ENCODE results near the gene NUDT22. TPM values are rescaled to one million over a fixed set of nuclear protein-coding genes. Genes with fewer than 3 reads are reported as not detected.

NUDT22 gene, protein sequence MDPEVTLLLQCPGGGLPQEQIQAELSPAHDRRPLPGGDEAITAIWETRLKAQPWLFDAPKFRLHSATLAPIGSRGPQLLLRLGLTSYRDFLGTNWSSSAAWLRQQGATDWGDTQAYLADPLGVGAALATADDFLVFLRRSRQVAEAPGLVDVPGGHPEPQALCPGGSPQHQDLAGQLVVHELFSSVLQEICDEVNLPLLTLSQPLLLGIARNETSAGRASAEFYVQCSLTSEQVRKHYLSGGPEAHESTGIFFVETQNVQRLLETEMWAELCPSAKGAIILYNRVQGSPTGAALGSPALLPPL
- 52.1 and 60.7 TPM in 2 replicates for total RNA-seq

GRCh38 chr11:64225608-64226506, at the start of gene NUDT22, which contains the start of gene TRPT1:
Gene NUDT22, plus strand, starts transcription at chr11:64226274. Its CDS starts 379 bp downstream, at chr11:64226653.
Gene TRPT1, minus strand, starts transcription at chr11:64226186. Its CDS starts 326 bp downstream, at chr11:64225860.

DNA sequence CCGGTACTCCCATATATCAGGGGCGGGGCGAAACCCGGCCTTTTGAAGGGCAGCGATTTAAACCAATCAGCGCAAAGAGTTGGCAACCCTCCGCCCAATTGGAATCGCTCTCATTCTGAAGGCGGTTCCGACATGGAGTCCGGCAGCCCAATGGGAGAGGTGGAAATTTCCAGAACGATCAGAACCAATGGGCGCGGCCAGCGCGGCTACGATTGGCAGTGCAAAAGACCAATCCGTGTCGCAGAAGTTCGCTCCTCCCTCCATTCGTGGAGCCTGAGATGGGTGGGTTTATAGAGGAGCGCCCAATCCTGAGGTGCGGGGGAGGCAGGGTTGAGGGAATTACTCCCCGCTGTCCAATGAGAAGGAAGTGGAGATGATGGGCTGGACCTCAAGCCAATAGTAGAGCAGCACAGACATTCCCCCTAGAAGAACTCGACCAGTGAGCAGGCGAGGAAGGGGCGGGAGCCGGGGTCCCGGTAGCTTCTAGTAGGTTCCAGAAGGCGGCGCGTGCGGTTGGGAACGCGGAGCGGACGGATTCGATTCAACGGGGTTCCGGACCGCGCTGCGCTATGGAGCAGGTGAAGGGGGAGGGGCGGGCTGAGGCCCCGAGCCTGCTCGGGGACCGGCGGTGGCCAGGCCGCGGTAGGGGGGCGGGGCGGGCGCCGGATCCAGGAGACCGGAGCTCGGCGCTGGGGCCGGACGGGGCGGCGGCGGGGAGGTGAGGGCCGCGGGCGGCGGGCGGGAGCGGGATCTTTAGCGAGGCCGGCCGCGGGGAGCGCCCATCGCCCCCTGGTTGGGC, 40.2 kb upstream of the NUDT22 start, which contains the start of gene STIP1:
Gene STIP1 (plus strand): TSS at position 479 of the 799 bp plus-strand sequence. CDS start 91 bp downstream, at position 570.

DNA sequence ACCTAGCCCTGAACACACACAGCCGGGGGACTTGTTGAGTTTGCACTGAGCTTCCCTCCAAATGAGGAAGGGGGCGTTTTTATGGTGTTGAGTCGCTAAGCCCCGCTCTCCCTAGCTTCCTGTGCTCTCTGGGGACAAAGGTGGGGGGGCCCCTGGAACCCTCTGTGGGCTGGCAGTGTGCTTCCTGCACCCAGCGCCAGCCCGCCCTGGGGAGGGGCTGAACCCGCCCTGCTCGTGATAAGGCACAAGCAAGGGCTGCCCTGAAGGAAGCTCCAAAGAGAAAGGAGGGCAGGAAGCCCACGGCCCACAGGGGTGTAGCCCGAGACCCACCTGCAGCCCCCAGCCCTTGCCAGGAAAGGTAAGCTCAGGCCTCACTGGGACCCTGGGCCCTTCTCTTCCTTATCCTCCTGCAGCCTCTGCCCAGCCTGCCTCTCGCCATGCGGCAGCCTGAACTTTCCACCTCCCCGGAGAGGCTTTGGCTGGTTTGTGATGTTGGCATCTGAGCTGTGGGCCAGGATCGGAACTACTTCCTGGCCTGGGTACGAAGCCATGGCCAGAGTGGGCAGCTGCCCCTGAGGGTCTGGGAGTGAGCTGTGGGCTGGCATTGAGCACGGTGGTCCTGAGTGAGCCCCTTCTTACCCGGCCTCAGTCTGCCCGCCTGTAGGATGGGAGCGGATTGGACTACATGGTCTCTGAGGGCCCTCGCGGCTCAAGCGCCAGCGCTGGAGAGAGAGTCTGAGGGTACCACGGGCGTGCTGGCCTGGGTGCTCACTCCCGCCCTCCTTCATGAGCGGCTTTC, 19.4 kb upstream of the NUDT22 start, which contains the start of gene FERMT3:
Gene FERMT3 (plus strand): TSS at position 265 of the 799 bp plus-strand sequence. CDS start 644 bp downstream, outside the sequence.

GRCh38 chr11:64230171-64230984, 4.3 kb downstream of the NUDT22 start, which contains the start of gene DNAJC4:
Gene DNAJC4, plus strand, starts transcription at chr11:64230548. Its CDS starts 307 bp downstream, at chr11:64230855.

DNA sequence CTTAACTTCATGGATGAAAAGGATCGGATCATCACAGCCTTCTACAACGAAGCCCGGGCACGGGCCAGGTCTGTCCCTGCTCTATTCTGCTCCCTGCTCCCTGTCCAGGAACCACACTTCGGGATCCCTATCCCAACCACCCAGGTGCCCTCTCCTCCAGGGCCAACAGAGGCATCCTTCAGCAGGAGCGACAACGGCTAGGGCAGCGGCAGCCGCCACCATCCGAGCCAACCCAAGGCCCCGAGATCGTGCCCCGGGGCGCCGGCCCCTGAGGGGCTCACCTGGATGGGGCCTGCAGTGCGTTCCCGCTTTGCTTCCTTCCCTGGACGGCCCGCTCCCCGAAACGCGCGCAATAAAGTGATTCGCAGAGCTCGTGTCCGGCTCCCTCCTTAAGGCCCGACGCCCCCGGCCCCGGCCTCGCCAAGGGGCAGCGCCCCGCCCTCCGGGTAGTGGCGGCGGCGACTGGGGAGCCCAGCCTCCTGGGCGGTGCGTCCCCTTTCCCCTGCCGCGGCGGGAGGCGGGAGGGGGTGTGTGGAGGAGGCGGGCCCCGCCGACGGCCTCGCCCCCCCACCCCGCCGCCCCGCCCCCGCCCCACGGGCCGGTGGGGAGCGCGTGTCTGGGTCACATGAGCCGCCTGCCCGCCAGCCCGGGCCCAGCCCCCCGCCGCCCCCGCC, 8.0 kb downstream of the NUDT22 start, which contains the start of gene VEGFB:
Gene VEGFB (plus strand): TSS at position 672 of the 674 bp plus-strand sequence. CDS start 250 bp downstream, outside the sequence.

GRCh38 chr11:64240435-64241240, 14.6 kb downstream of the NUDT22 start, which contains the start of gene FKBP2:
Gene FKBP2, plus strand, starts transcription at chr11:64241095. Its CDS starts 1,293 bp downstream, at chr11:64242388.

DNA sequence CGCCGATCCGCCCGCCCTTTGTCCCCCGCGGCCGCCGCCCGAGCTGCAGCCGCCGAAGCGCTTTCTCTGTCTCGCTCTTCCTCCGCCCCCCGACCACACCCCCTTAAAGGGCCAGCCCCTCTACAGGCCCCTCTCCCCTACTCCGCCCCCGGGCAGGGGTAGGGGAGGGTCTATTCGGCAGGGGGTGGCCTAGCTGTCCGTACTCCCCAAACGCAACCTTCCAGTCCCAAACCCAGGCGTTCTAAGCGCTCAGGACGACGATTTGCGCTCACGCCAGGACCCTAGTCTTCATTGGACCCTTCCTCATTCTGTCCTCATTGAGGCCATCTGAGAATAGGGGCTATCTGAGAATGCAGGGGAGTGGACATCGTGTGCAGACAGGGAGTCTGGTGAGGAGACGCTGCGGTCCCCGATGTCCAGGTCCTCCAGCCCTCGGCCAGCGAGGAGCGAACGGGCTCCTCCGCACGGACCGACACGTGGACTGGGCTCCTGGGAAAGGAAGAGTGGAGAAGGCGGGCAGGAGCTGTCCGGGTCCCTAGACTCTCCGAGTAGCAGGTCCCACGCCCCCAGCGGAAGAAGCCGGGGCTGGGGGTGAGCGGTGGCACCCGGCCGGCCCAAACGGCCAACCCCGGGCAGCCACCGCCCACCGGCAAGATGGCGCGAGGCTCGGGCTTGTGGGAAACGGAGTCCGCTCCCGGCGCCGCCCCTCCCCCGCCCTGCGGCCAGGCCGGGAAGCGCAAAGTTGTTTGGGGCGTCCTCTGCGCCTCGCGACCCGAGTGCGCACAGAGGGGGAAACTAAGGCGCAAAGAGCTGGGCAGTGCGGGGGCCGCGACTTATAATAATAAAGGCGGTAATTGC, 21.0 kb downstream of the NUDT22 start, which contains the start of gene PPP1R14B:
Gene PPP1R14B (minus strand): TSS at position 73 of the 858 bp plus-strand sequence. CDS start 270 bp downstream, outside the sequence.

GRCh38 chr11:64251016-64251752, 25.1 kb downstream of the NUDT22 start, which contains the start of gene PLCB3:
Gene PLCB3, plus strand, starts transcription at chr11:64251530. Its CDS starts 120 bp downstream, at chr11:64251650.

Other genes starting within 250 kb of the NUDT22 start
- gene OTUB1, start 239.8 kb upstream of the NUDT22 start, total RNA-seq, result 54.5 and 64.1 TPM in 2 replicates
- 0.06 TPM in 1 of 2 replicates, not detected in the other for gene FLRT1, start 190.3 kb upstream of the NUDT22 start, total RNA-seq
- gene MACROD1, start 60.2 kb upstream of the NUDT22 start, total RNA-seq, result 14.9 and 15.3 TPM in 2 replicates
- gene STIP1, start 40.1 kb upstream of the NUDT22 start, total RNA-seq, result 68.7 and 86.9 TPM in 2 replicates
- 13.7 and 14.4 TPM in 2 replicates for gene FERMT3, start 19.6 kb upstream of the NUDT22 start, total RNA-seq
- gene TRPT1, start 88 bp upstream of the NUDT22 start, total RNA-seq, result 16.2 and 19.6 TPM in 2 replicates
- gene DNAJC4, start 4.3 kb downstream of the NUDT22 start, total RNA-seq, result 9.1 and 11.5 TPM in 2 replicates
- 73.3 and 75.0 TPM in 2 replicates for gene VEGFB, start 8.3 kb downstream of the NUDT22 start, total RNA-seq
- 82.6 and 104 TPM in 2 replicates for gene FKBP2, start 14.8 kb downstream of the NUDT22 start, total RNA-seq
- gene PPP1R14B, start 20.7 kb downstream of the NUDT22 start, total RNA-seq, result 155 and 170 TPM in 2 replicates
- 26.1 TPM in 2 replicates for gene PLCB3, start 25.3 kb downstream of the NUDT22 start, total RNA-seq
- 91.3 and 117 TPM in 2 replicates for gene BAD, start 58.4 kb downstream of the NUDT22 start, total RNA-seq
- 29.6 and 31.4 TPM in 2 replicates for gene GPR137, start 59.6 kb downstream of the NUDT22 start, total RNA-seq
- gene KCNK4, start 65.0 kb downstream of the NUDT22 start, total RNA-seq, result not detected in 2 replicates
- gene CATSPERZ, start 74.1 kb downstream of the NUDT22 start, total RNA-seq, result 0.24 TPM in 1 of 2 replicates, not detected in the other
- 28.1 and 36.4 TPM in 2 replicates for gene ESRRA, start 79.2 kb downstream of the NUDT22 start, total RNA-seq
- gene TRMT112, start 91.3 kb downstream of the NUDT22 start, total RNA-seq, result 202 and 252 TPM in 2 replicates
- gene PRDX5, start 91.8 kb downstream of the NUDT22 start, total RNA-seq, result 297 and 314 TPM in 2 replicates
- 0.54 and 0.69 TPM in 2 replicates for gene CCDC88B, start 113.9 kb downstream of the NUDT22 start, total RNA-seq
- 30.3 and 38.8 TPM in 2 replicates for gene RPS6KA4, start 132.9 kb downstream of the NUDT22 start, total RNA-seq

All from cardiac ventricle fibroblast (primary cell).